ENCODE results near the gene LAMA4.

LAMA4 gene

GRCh38 chr6:112190164-112190563 lies 64.2 kb downstream of the LAMA4 start:
- no peaks in the 10 kb centered on the region for H3K9me3 ChIP-seq (ENCODE audit: insufficient read depth, low read length)
- no peak overlapping the region for H3K4me2 ChIP-seq (ENCODE audit: low read depth, low read length, poor library complexity, severe bottlenecking)
- H3K4me3 ChIP-seq (ENCODE audit: insufficient read depth, low read length, poor library complexity, severe bottlenecking): no peak overlapping the region
- no peak overlapping the region for H3K9ac ChIP-seq (ENCODE audit: low read length)
- no peaks in the 10 kb centered on the region for H4K20me1 ChIP-seq (ENCODE audit: low read depth, low read length)
- H3K36me3 ChIP-seq (ENCODE audit: low read length): no peaks in the 10 kb centered on the region
- no peak overlapping the region for H2AFZ ChIP-seq (ENCODE audit: low read depth, low read length, severe bottlenecking)
- no peaks in the 10 kb centered on the region for H3K27me3 ChIP-seq (ENCODE audit: low read length)
- H3K9me2 ChIP-seq (replicated peaks; ENCODE audit: insufficient read depth, low read length): no peaks in the 10 kb centered on the region
- H3K79me2 ChIP-seq (ENCODE audit: insufficient read depth, low read length): no peaks in the 10 kb centered on the region
- TF ChIP-seq EZH2phosphoT487 (conservative IDR thresholded peaks at IDR 0.05; ENCODE audit: low read length): no peak
- TF ChIP-seq CTCF (IDR thresholded peaks at IDR 0.05; ENCODE audit: insufficient read depth, low read length, poor library complexity, severe bottlenecking): no peak
- H3F3A ChIP-seq (ENCODE audit: insufficient read depth): no peaks in the 10 kb centered on the region
- no peak overlapping the region for H3K27ac ChIP-seq (ENCODE audit: low read depth, low read length)

- Histone ChIP-seq H4K20me1 (ENCODE audit: low read depth, low read length) (no peaks in the 10 kb centered on the region), H3K79me2 (ENCODE audit: insufficient read depth, low read length) (no peaks in the 10 kb centered on the region), H3K9me2 (replicated peaks; ENCODE audit: insufficient read depth, low read length) (no peaks in the 10 kb centered on the region), H3K27me3 (ENCODE audit: low read length) (no peaks in the 10 kb centered on the region), H3K9me3 (ENCODE audit: insufficient read depth, low read length) (no peaks in the 10 kb centered on the region), H3K4me3 (ENCODE audit: insufficient read depth, low read length, poor library complexity, severe bottlenecking) (no peak overlapping the region), H3K4me2 (ENCODE audit: low read depth, low read length, poor library complexity, severe bottlenecking) (no peak overlapping the region), H2AFZ (ENCODE audit: low read depth, low read length, severe bottlenecking) (no peak overlapping the region), H3K36me3 (ENCODE audit: low read length) (no peaks in the 10 kb centered on the region), H3K27ac (ENCODE audit: low read depth, low read length) (no peak overlapping the region), H3F3A (ENCODE audit: insufficient read depth) (no peaks in the 10 kb centered on the region), H3K9ac (ENCODE audit: low read length) (no peak overlapping the region)
- TF ChIP-seq CTCF (IDR thresholded peaks at IDR 0.05; ENCODE audit: insufficient read depth, low read length, poor library complexity, severe bottlenecking): no peak
Measured at GRCh38 chr6:112189494-112189893, 64.9 kb downstream of the LAMA4 start.

GRCh38 chr6:112188906-112189305 lies 65.5 kb downstream of the LAMA4 start:
- H4K20me1 ChIP-seq (ENCODE audit: low read depth, low read length): no peaks in the 10 kb centered on the region
- H3K36me3 ChIP-seq (ENCODE audit: low read length): no peaks in the 10 kb centered on the region
- no peak for TF ChIP-seq CTCF (IDR thresholded peaks at IDR 0.05; ENCODE audit: insufficient read depth, low read length, poor library complexity, severe bottlenecking)
- TF ChIP-seq EZH2phosphoT487 (conservative IDR thresholded peaks at IDR 0.05; ENCODE audit: low read length): no peak
- H3K9me3 ChIP-seq (ENCODE audit: insufficient read depth, low read length): no peaks in the 10 kb centered on the region
- H3K4me2 ChIP-seq (ENCODE audit: low read depth, low read length, poor library complexity, severe bottlenecking): no peak overlapping the region
- H3K27me3 ChIP-seq (ENCODE audit: low read length): no peaks in the 10 kb centered on the region
- no peaks in the 10 kb centered on the region for H3K79me2 ChIP-seq (ENCODE audit: insufficient read depth, low read length)
- no peak overlapping the region for H2AFZ ChIP-seq (ENCODE audit: low read depth, low read length, severe bottlenecking)
- no peaks in the 10 kb centered on the region for H3F3A ChIP-seq (ENCODE audit: insufficient read depth)
- no peak overlapping the region for H3K27ac ChIP-seq (ENCODE audit: low read depth, low read length)
- H3K9me2 ChIP-seq (replicated peaks; ENCODE audit: insufficient read depth, low read length): no peaks in the 10 kb centered on the region
- H3K4me3 ChIP-seq (ENCODE audit: insufficient read depth, low read length, poor library complexity, severe bottlenecking): no peak overlapping the region
- H3K9ac ChIP-seq (ENCODE audit: low read length): no peak overlapping the region

- H3K27me3 ChIP-seq (ENCODE audit: low read length): no peaks in the 10 kb centered on the region
- TF ChIP-seq EZH2phosphoT487 (conservative IDR thresholded peaks at IDR 0.05; ENCODE audit: low read length) (no peak), CTCF (IDR thresholded peaks at IDR 0.05; ENCODE audit: insufficient read depth, low read length, poor library complexity, severe bottlenecking) (no peak)
Measured at GRCh38 chr6:112187736-112188135, 66.6 kb downstream of the LAMA4 start.

More at GRCh38 chr6:112187736-112188135, 66.6 kb downstream of the LAMA4 start:
- Histone ChIP-seq H3K79me2 (ENCODE audit: insufficient read depth, low read length) (no peaks in the 10 kb centered on the region), H3F3A (ENCODE audit: insufficient read depth) (no peaks in the 10 kb centered on the region), H4K20me1 (ENCODE audit: low read depth, low read length) (no peaks in the 10 kb centered on the region), H3K4me3 (ENCODE audit: insufficient read depth, low read length, poor library complexity, severe bottlenecking) (no peak overlapping the region), H3K27ac (ENCODE audit: low read depth, low read length) (no peak overlapping the region), H3K9me2 (replicated peaks; ENCODE audit: insufficient read depth, low read length) (no peaks in the 10 kb centered on the region), H2AFZ (ENCODE audit: low read depth, low read length, severe bottlenecking) (no peak overlapping the region), H3K9ac (ENCODE audit: low read length) (no peak overlapping the region), H3K9me3 (ENCODE audit: insufficient read depth, low read length) (no peaks in the 10 kb centered on the region), H3K36me3 (ENCODE audit: low read length) (no peaks in the 10 kb centered on the region), H3K4me2 (ENCODE audit: low read depth, low read length, poor library complexity, severe bottlenecking) (no peak overlapping the region)
